Neuron (in vitro differentiated cells): ENCODE data around the gene VCAN.

Source experiments
- H2AFZ ChIP-seq: one replicate; pipeline ENCODE4 v1.6.1; 2013; ENCODE audit warnings: low read depth, mild to moderate bottlenecking, inconsistent platforms, low read length, moderate library complexity
- H3K27me3 ChIP-seq: one replicate; pipeline ENCODE4 v1.6.1; 2013; ENCODE audit warnings: low read length; ENCODE audit not compliant: insufficient read depth
- H3K36me3 ChIP-seq: one replicate; pipeline ENCODE4 v1.6.1; 2013; ENCODE audit warnings: low read length; ENCODE audit not compliant: insufficient read depth
- H3K4me1 ChIP-seq: one replicate; pipeline ENCODE4 v1.6.1; 2013; ENCODE audit warnings: low read length; ENCODE audit not compliant: insufficient read depth
- H3K4me3 ChIP-seq: 2 replicates; pipeline ENCODE4 v1.5.1; 2013; ENCODE audit warnings: mild to moderate bottlenecking, low read length, moderate library complexity
- H3K9me3 ChIP-seq: one replicate; pipeline ENCODE4 v1.6.1; 2013; ENCODE audit warnings: low read length

Gene VCAN

GRCh38 chr5:83516377-83516776, 44.8 kb downstream of the VCAN start:
- Histone ChIP-seq H3K36me3 (peaks cover 83% of the 10 kb centered on the region), H3K4me1 (no peaks in the 10 kb centered on the region), H3K9me3 (no peaks in the 10 kb centered on the region)

GRCh38 chr5:83517072-83517687, 45.6 kb downstream of the VCAN start:
- Histone ChIP-seq H3K4me1 (no peaks in the 10 kb centered on the region), H3K4me3 (no peak overlapping the region), H3K36me3 (peaks cover 83% of the 10 kb centered on the region), H2AFZ (no peak overlapping the region), H3K9me3 (no peaks in the 10 kb centered on the region), H3K27me3 (no peaks in the 10 kb centered on the region)

More at GRCh38 chr5:83516377-83516776, 44.8 kb downstream of the VCAN start:
- H3K27me3 ChIP-seq = no peaks in the 10 kb centered on the region
- H2AFZ ChIP-seq = no peak overlapping the region
- H3K4me3 ChIP-seq = no peak overlapping the region

GRCh38 chr5:83517688-83518085, 46.1 kb downstream of the VCAN start:
- no peaks in the 10 kb centered on the region for H3K4me1 ChIP-seq
- H2AFZ ChIP-seq = no peak overlapping the region
- no peaks in the 10 kb centered on the region for H3K27me3 ChIP-seq
- H3K9me3 ChIP-seq = no peaks in the 10 kb centered on the region
- H3K4me3 ChIP-seq = no peak overlapping the region
- H3K36me3 ChIP-seq = peaks cover 83% of the 10 kb centered on the region

GRCh38 chr5:83518319-83519061, 46.9 kb downstream of the VCAN start:
- no peaks in the 10 kb centered on the region for H3K4me1 ChIP-seq
- no peaks in the 10 kb centered on the region for H3K9me3 ChIP-seq
- no peak overlapping the region for H3K4me3 ChIP-seq
- no peaks in the 10 kb centered on the region for H3K27me3 ChIP-seq
- H3K36me3 ChIP-seq = peaks cover 85% of the 10 kb centered on the region
- no peak overlapping the region for H2AFZ ChIP-seq

- Histone ChIP-seq H3K27me3 (no peaks in the 10 kb centered on the region), H3K4me1 (no peaks in the 10 kb centered on the region), H3K4me3 (no peak overlapping the region), H2AFZ (no peak overlapping the region), H3K36me3 (peaks cover 76% of the 10 kb centered on the region), H3K9me3 (no peaks in the 10 kb centered on the region)
Measured at GRCh38 chr5:83522446-83522845, 50.9 kb downstream of the VCAN start.

- no peaks in the 10 kb centered on the region for H3K4me1 ChIP-seq
- H3K9me3 ChIP-seq = no peaks in the 10 kb centered on the region
Measured at GRCh38 chr5:83523929-83524328, 52.4 kb downstream of the VCAN start.

GRCh38 chr5:83524345-83524744, 52.8 kb downstream of the VCAN start:
- no peak overlapping the region for H2AFZ ChIP-seq
- peaks cover 61% of the 10 kb centered on the region for H3K36me3 ChIP-seq
- peaks cover under 1% of the 10 kb centered on the region for H3K4me1 ChIP-seq
- H3K4me3 ChIP-seq = no peak overlapping the region
- H3K9me3 ChIP-seq = no peaks in the 10 kb centered on the region
- H3K27me3 ChIP-seq = no peaks in the 10 kb centered on the region

More at GRCh38 chr5:83523929-83524328, 52.4 kb downstream of the VCAN start:
- Histone ChIP-seq H2AFZ (no peak overlapping the region), H3K27me3 (no peaks in the 10 kb centered on the region), H3K36me3 (peaks cover 66% of the 10 kb centered on the region), H3K4me3 (no peak overlapping the region)

GRCh38 chr5:83524991-83525390, 53.4 kb downstream of the VCAN start:
- H3K4me1 ChIP-seq = peaks cover 6% of the 10 kb centered on the region
- no peaks in the 10 kb centered on the region for H3K9me3 ChIP-seq
- no peaks in the 10 kb centered on the region for H3K27me3 ChIP-seq
- H3K4me3 ChIP-seq = no peak overlapping the region
- no peak overlapping the region for H2AFZ ChIP-seq
- H3K36me3 ChIP-seq = peaks cover 55% of the 10 kb centered on the region

GRCh38 chr5:83526289-83526688, 54.7 kb downstream of the VCAN start:
- Histone ChIP-seq H3K36me3 (peaks cover 44% of the 10 kb centered on the region), H3K4me1 (peaks cover 19% of the 10 kb centered on the region), H2AFZ (no peak overlapping the region), H3K4me3 (no peak overlapping the region), H3K27me3 (no peaks in the 10 kb centered on the region), H3K9me3 (no peaks in the 10 kb centered on the region)

GRCh38 chr5:83527221-83527620, 55.7 kb downstream of the VCAN start:
- H3K9me3 ChIP-seq = no peaks in the 10 kb centered on the region
- H2AFZ ChIP-seq = no peak overlapping the region
- no peak overlapping the region for H3K4me3 ChIP-seq
- no peaks in the 10 kb centered on the region for H3K27me3 ChIP-seq
- H3K36me3 ChIP-seq = peaks cover 39% of the 10 kb centered on the region
- H3K4me1 ChIP-seq = peaks cover 28% of the 10 kb centered on the region

GRCh38 chr5:83527722-83528438, 56.3 kb downstream of the VCAN start:
- Histone ChIP-seq H3K36me3 (peaks cover 32% of the 10 kb centered on the region), H3K27me3 (no peaks in the 10 kb centered on the region), H3K4me3 (no peak overlapping the region), H3K4me1 (peaks cover 28% of the 10 kb centered on the region), H3K9me3 (no peaks in the 10 kb centered on the region), H2AFZ (no peak overlapping the region)

- H3K27me3 ChIP-seq = no peaks in the 10 kb centered on the region
- H3K4me1 ChIP-seq = peaks cover 28% of the 10 kb centered on the region
- H2AFZ ChIP-seq = no peak overlapping the region
- H3K4me3 ChIP-seq = no peak overlapping the region
- peaks cover 29% of the 10 kb centered on the region for H3K36me3 ChIP-seq
- no peaks in the 10 kb centered on the region for H3K9me3 ChIP-seq
Measured at GRCh38 chr5:83528439-83528769, 56.9 kb downstream of the VCAN start.

- no peak overlapping the region for H3K4me3 ChIP-seq
- H3K4me1 ChIP-seq = peaks cover 28% of the 10 kb centered on the region
- no peaks in the 10 kb centered on the region for H3K27me3 ChIP-seq
Measured at GRCh38 chr5:83530193-83530592, 58.6 kb downstream of the VCAN start.

More at GRCh38 chr5:83530193-83530592, 58.6 kb downstream of the VCAN start:
- H3K9me3 ChIP-seq = no peaks in the 10 kb centered on the region
- H2AFZ ChIP-seq = no peak overlapping the region
- peaks cover 28% of the 10 kb centered on the region for H3K36me3 ChIP-seq
